MM.1S (cell line): ENCODE results near the gene RBM23.

ENCODE experiments used
- DNase-seq: peaks from one replicate; pipeline ENCODE4 v3.0.0-alpha.2; 2015
- H2AFZ ChIP-seq: fragments of 300-600 bp; sonication (generic); 2 replicates; pipeline ENCODE4 v1.6.0; 2016; ENCODE audit warnings: antibody characterized with exemption, low read length
- H3F3A ChIP-seq: fragments of 300-600 bp; sonication (generic); 2 replicates; pipeline ENCODE4 v1.6.1; 2016; ENCODE audit warnings: mild to moderate bottlenecking, antibody characterized with exemption, low read length, moderate library complexity, mixed read lengths; ENCODE audit not compliant: insufficient read depth
- H3K27ac ChIP-seq: fragments of 300-600 bp; sonication (generic); 2 replicates; pipeline ENCODE4 v1.5.1; 2016; ENCODE audit warnings: mild to moderate bottlenecking, low read length
- H3K27me3 ChIP-seq: fragments of 300-600 bp; sonication (generic); replicated peaks from 2 replicates; pipeline ENCODE4 v1.6.0; 2016; ENCODE audit warnings: low read length; ENCODE audit not compliant: insufficient read depth
- H3K36me3 ChIP-seq: fragments of 300-600 bp; sonication (generic); replicated peaks from 2 replicates; pipeline ENCODE4 v1.6.1; 2016; ENCODE audit warnings: mild to moderate bottlenecking, low read length, mixed read lengths; ENCODE audit not compliant: insufficient read depth
- H3K4me1 ChIP-seq: fragments of 300-600 bp; sonication (generic); 2 replicates; pipeline ENCODE4 v1.6.1; 2016; ENCODE audit warnings: low read length, mixed read lengths
- H3K4me2 ChIP-seq: fragments of 300-600 bp; sonication (generic); 2 replicates; pipeline ENCODE4 v1.6.0; 2016; ENCODE audit warnings: low read depth, low read length
- H3K4me3 ChIP-seq: fragments of 300-600 bp; sonication (generic); 2 replicates; pipeline ENCODE4 v1.5.1; 2016; ENCODE audit warnings: low read length, mixed read lengths
- H3K79me2 ChIP-seq: fragments of 300-600 bp; sonication (generic); 2 replicates; pipeline ENCODE4 v1.6.1; 2016; ENCODE audit warnings: mixed run types, low read length, mixed read lengths
- H3K9ac ChIP-seq: fragments of 300-600 bp; sonication (generic); 2 replicates; pipeline ENCODE4 v1.6.1; 2016; ENCODE audit warnings: low read length, mixed read lengths
- H3K9me2 ChIP-seq: fragments of 300-600 bp; sonication (generic); replicated peaks from 2 replicates; pipeline ENCODE4 v1.6.1; 2016; ENCODE audit warnings: mild to moderate bottlenecking, low read length, mixed read lengths; ENCODE audit not compliant: insufficient read depth
- H3K9me3 ChIP-seq: fragments of 300-600 bp; sonication (generic); replicated peaks from 2 replicates; pipeline ENCODE4 v1.6.1; 2016; ENCODE audit warnings: mild to moderate bottlenecking, low read length, mixed read lengths; ENCODE audit not compliant: insufficient read depth
- H4K20me1 ChIP-seq: fragments of 300-600 bp; sonication (generic); 2 replicates; pipeline ENCODE4 v1.6.1; 2016; ENCODE audit warnings: mild to moderate bottlenecking, low read length, moderate library complexity, mixed read lengths; ENCODE audit not compliant: insufficient read depth
- CTCF ChIP-seq: fragments of 300-600 bp; sonication (generic); IDR thresholded peaks from 2 replicates; pipeline ENCODE4 v1.5.1; 2016; ENCODE audit warnings: antibody characterized with exemption, low read length, mixed read lengths
- EZH2 ChIP-seq: fragments of 300-600 bp; sonication (generic); optimal IDR thresholded peaks from 2 replicates; pipeline ENCODE3; 2017; ENCODE audit warnings: low read depth, mild to moderate bottlenecking, antibody characterized with exemption, low read length, mixed read lengths
- EZH2phosphoT487 ChIP-seq: fragments of 300-600 bp; sonication (generic); IDR thresholded peaks from 2 replicates; pipeline ENCODE4 v1.6.1; 2018; ENCODE audit warnings: antibody characterized with exemption, low read length

The RBM23 gene

DNA sequence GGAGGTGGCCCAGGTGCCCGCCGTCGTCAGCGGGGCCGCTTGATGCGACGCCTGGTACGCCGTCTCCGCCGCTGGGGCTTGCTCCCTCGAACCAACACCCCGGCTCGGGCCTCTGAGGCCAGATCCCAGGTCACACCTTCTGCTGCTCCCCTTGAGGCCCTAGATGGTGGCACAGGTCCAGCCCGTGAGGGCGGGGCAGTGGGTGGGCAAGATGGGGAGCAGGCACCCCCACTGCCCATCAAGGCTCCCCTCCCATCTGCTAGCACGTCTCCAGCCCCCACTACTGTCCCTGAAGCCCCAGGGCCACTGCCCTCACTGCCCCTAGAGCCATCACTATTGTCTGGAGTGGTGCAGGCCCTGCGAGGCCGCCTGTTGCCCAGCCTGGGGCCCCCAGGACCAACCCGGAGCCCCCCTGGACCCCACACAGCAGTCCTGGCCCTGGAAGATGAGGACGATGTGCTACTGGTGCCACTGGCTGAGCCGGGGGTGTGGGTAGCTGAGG lies 41.9 kb downstream of the RBM23 start:
- Histone ChIP-seq H3K79me2 (peaks cover 10% of the 10 kb centered on the region), H3K27ac (no peak overlapping the region), H3K9ac (no peak overlapping the region), H2AFZ (no peak overlapping the region), H3F3A (no peaks in the 10 kb centered on the region), H3K36me3 (no peaks in the 10 kb centered on the region), H4K20me1 (no peaks in the 10 kb centered on the region), H3K9me3 (no peaks in the 10 kb centered on the region), H3K4me3 (no peak overlapping the region), H3K27me3 (no peaks in the 10 kb centered on the region), H3K4me2 (no peak overlapping the region), H3K9me2 (no peaks in the 10 kb centered on the region), H3K4me1 (no peaks in the 10 kb centered on the region)
- no peak for DNase-seq
- TF ChIP-seq EZH2 (no peak), CTCF (no peak), EZH2phosphoT487 (no peak)

GRCh38 chr14:22875748-22876319 lies 43.1 kb downstream of the RBM23 start:
- peaks cover 5% of the 10 kb centered on the region for H3F3A ChIP-seq
- no peak overlapping the region for H3K4me3 ChIP-seq
- no peak for DNase-seq
- H3K27me3 ChIP-seq: no peaks in the 10 kb centered on the region
- no peaks in the 10 kb centered on the region for H3K9me2 ChIP-seq
- H3K27ac ChIP-seq: no peak overlapping the region
- no peaks in the 10 kb centered on the region for H3K36me3 ChIP-seq
- peaks cover 10% of the 10 kb centered on the region for H3K79me2 ChIP-seq
- no peaks in the 10 kb centered on the region for H3K9me3 ChIP-seq
- no peak overlapping the region for H2AFZ ChIP-seq
- H3K9ac ChIP-seq: no peak overlapping the region
- H3K4me1 ChIP-seq: no peaks in the 10 kb centered on the region
- TF ChIP-seq EZH2: no peak
- no peak for TF ChIP-seq CTCF
- no peak for TF ChIP-seq EZH2phosphoT487
- H3K4me2 ChIP-seq: no peak overlapping the region
- H4K20me1 ChIP-seq: no peaks in the 10 kb centered on the region

DNA sequence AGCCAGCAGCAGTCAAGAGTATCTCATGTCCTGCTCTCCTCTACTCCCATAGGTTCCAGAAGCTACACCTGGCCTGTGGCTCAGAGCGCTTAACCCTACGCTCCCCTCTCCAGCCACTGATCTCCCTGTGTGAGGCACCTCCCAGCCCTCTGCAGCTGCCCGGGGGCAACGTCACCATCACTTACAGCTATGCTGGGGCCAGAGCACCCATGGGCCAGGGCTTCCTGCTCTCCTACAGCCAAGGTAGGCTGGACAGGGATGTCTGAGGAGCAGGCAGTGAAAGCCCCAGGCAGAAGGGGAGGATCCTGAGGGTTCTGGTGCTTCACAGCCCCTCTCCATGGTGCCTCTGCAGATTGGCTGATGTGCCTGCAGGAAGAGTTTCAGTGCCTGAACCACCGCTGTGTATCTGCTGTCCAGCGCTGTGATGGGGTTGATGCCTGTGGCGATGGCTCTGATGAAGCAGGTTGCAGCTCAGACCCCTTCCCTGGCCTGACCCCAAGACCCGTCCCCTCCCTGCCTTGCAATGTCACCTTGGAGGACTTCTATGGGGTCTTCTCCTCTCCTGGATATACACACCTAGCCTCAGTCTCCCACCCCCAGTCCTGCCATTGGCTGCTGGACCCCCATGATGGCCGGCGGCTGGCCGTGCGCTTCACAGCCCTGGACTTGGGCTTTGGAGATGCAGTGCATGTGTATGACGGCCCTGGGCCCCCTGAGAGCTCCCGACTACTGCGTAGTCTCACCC lies 43.8 kb downstream of the RBM23 start:
- Histone ChIP-seq H3K27me3 (no peaks in the 10 kb centered on the region), H3K4me3 (no peak overlapping the region), H3K9me2 (no peaks in the 10 kb centered on the region), H3K9me3 (no peaks in the 10 kb centered on the region), H3K9ac (no peak overlapping the region), H3K27ac (no peak overlapping the region), H3K79me2 (peaks cover 10% of the 10 kb centered on the region), H3K4me2 (no peak overlapping the region), H2AFZ (no peak overlapping the region), H3F3A (peaks cover 10% of the 10 kb centered on the region), H4K20me1 (no peaks in the 10 kb centered on the region), H3K36me3 (no peaks in the 10 kb centered on the region), H3K4me1 (peaks cover 3% of the 10 kb centered on the region; the same call in 1 of the 2 replicates)
- DNase-seq: no peak
- TF ChIP-seq CTCF: no peak
- TF ChIP-seq EZH2: no peak
- no peak for TF ChIP-seq EZH2phosphoT487
